T-helper 17 cell (primary cell): Measurements from ENCODE around the gene SHISA8. TPM values are rescaled to one million over a fixed set of nuclear protein-coding genes. Genes with fewer than 3 reads are reported as not detected.
"Not testable (repeated sequence)": the region's sequence is repeated elsewhere in the genome, so short reads cannot be mapped to it uniquely, and the experiment has no call there.

Experiments
- ATAC-seq: fragments of 150-1000 bp; cut with Tn5 transposase; 2 replicates; pipeline ENCODE4 v1.10.0; 2021; ENCODE audit warnings: mild to moderate bottlenecking, moderate library complexity
- DNase-seq, 3 donors: peaks; one replicate each; pipeline versions ENCODE4 v3.0.0 to v3.0.0-alpha.2; 2020 to 2021
- H3K9me3 ChIP-seq: one replicate; pipeline ENCODE4 v1.7.0; 2013; ENCODE audit warnings: low read length, mild to moderate bottlenecking; ENCODE audit not compliant: control insufficient read depth, poor library complexity, severe bottlenecking
- H3K27ac Mint-ChIP-seq: one replicate; pipeline ENCODE4 v1.8.0; 2022; ENCODE audit warnings: mild to moderate bottlenecking, moderate library complexity, mixed read lengths
- H3K27me3 Mint-ChIP-seq: one replicate; pipeline ENCODE4 v1.8.0; 2022; ENCODE audit warnings: mixed read lengths
- H3K36me3 Mint-ChIP-seq: one replicate; pipeline ENCODE4 v1.8.0; 2022; ENCODE audit warnings: low read depth, mixed read lengths
- H3K4me1 Mint-ChIP-seq: one replicate; pipeline ENCODE4 v1.8.0; 2022; ENCODE audit warnings: mild to moderate bottlenecking, mixed read lengths
- H3K4me3 Mint-ChIP-seq: one replicate; pipeline ENCODE4 v1.8.0; 2022; ENCODE audit warnings: mild to moderate bottlenecking, moderate library complexity, mixed read lengths
- total RNA-seq, 4 donors: library from RNA in 2 of 4; stranded (reverse) in 2 of 4; gene quantifications; one replicate each; pipeline ENCODE4 v1.2.3 and lab custom pipeline; 2022 to 2026

Gene SHISA8
- total RNA-seq (1 to 10 TPM in 1 of 2 donors, not detected in 1; 1.6 TPM), total RNA-seq (lab: John Stamatoyannopoulos, UW) (0.15 to 0.23 reads per million in 2 donors)

- peak within 1 kb of the TSS; percentile 75 for H3K4me3 Mint-ChIP-seq
- DNase-seq, result peak; percentile 43 to 58 (median 52)
- H3K9me3 ChIP-seq, result no peaks in the 10 kb centered on the region
- no peaks in the 10 kb centered on the region for H3K36me3 Mint-ChIP-seq
- H3K27ac Mint-ChIP-seq, result peak within 1 kb of the TSS; percentile 70
- ATAC-seq, result peak; percentile 64
- peaks cover 16% of the 10 kb centered on the region for H3K4me1 Mint-ChIP-seq
- H3K27me3 Mint-ChIP-seq, result peaks cover 23% of the 10 kb centered on the region
These were observed at the start of gene SHISA8 for GRCh38 chr22:41915035-41915785. Gene SHISA8, minus strand, starts transcription at chr22:41915074. Its CDS starts 407 bp downstream, at chr22:41914667.

- ATAC-seq, result no peak
- Mint-ChIP-seq H3K36me3 (no peaks in the 10 kb centered on the region), H3K27ac (no peak overlapping the region)
These were observed 49.2 kb upstream of the SHISA8 start for GRCh38 chr22:41964112-41964491.

GRCh38 chr22:41963453-41964111, 48.7 kb upstream of the SHISA8 start:
- Mint-ChIP-seq H3K36me3 (no peaks in the 10 kb centered on the region), H3K4me3 (no peak overlapping the region), H3K27ac (no peak overlapping the region), H3K4me1 (peaks cover 3% of the 10 kb centered on the region), H3K27me3 (peaks cover 10% of the 10 kb centered on the region)
- ATAC-seq (no peak), DNase-seq (no peak)
- no peaks in the 10 kb centered on the region for H3K9me3 ChIP-seq

More at GRCh38 chr22:41964112-41964491, 49.2 kb upstream of the SHISA8 start:
- no peak overlapping the region for H3K4me3 Mint-ChIP-seq
- H3K9me3 ChIP-seq, result no peaks in the 10 kb centered on the region
- no peak for DNase-seq
- H3K27me3 Mint-ChIP-seq, result peaks cover 14% of the 10 kb centered on the region
- peaks cover 3% of the 10 kb centered on the region for H3K4me1 Mint-ChIP-seq

GRCh38 chr22:41957941-41958556, 43.2 kb upstream of the SHISA8 start:
- H3K4me3 Mint-ChIP-seq, result no peak overlapping the region
- H3K36me3 Mint-ChIP-seq, result no peaks in the 10 kb centered on the region
- no peak overlapping the region for H3K27ac Mint-ChIP-seq
- no peaks in the 10 kb centered on the region for H3K9me3 ChIP-seq
- peaks cover 3% of the 10 kb centered on the region for H3K4me1 Mint-ChIP-seq
- DNase-seq (no peak), ATAC-seq (peak; percentile 57)
- H3K27me3 Mint-ChIP-seq, result no peaks in the 10 kb centered on the region

- Mint-ChIP-seq H3K27me3 (no peaks in the 10 kb centered on the region), H3K4me3 (no peak overlapping the region), H3K4me1 (peaks cover 6% of the 10 kb centered on the region), H3K27ac (no peak overlapping the region), H3K36me3 (no peaks in the 10 kb centered on the region)
- H3K9me3 ChIP-seq, result no peaks in the 10 kb centered on the region
- no peak for DNase-seq
- ATAC-seq, result no peak
These were observed 37.8 kb upstream of the SHISA8 start for GRCh38 chr22:41952713-41953112.

GRCh38 chr22:41951898-41952474, 37.1 kb upstream of the SHISA8 start, which contains the start of gene SMIM45:
Gene SMIM45, plus strand, starts transcription at chr22:41952150.
- Mint-ChIP-seq H3K27ac (no peak within 1 kb of the TSS), H3K36me3 (no peaks in the 10 kb centered on the region), H3K4me3 (no peak within 1 kb of the TSS)

GRCh38 chr22:41949297-41949965, 34.6 kb upstream of the SHISA8 start:
- Mint-ChIP-seq H3K36me3 (no peaks in the 10 kb centered on the region), H3K4me1 (peaks cover 12% of the 10 kb centered on the region), H3K27ac (no peak overlapping the region), H3K27me3 (no peaks in the 10 kb centered on the region), H3K4me3 (no peak overlapping the region)
- ATAC-seq, result no peak
- no peaks in the 10 kb centered on the region for H3K9me3 ChIP-seq
- DNase-seq, result no peak

More at GRCh38 chr22:41951898-41952474, 37.1 kb upstream of the SHISA8 start, which contains the start of gene SMIM45:
- Mint-ChIP-seq H3K27me3 (no peaks in the 10 kb centered on the region), H3K4me1 (peaks cover 5% of the 10 kb centered on the region)
- H3K9me3 ChIP-seq, result no peaks in the 10 kb centered on the region
- no peak for ATAC-seq
- no peak for DNase-seq

GRCh38 chr22:41948928-41949296, 34.0 kb upstream of the SHISA8 start:
- not testable (repeated sequence) for H3K4me3 Mint-ChIP-seq, H3K9me3 ChIP-seq, ATAC-seq, DNase-seq, H3K36me3 Mint-ChIP-seq, H3K27me3 Mint-ChIP-seq
- Mint-ChIP-seq H3K27ac (peak overlapping the region; percentile 56), H3K4me1 (peaks cover 12% of the 10 kb centered on the region)

GRCh38 chr22:41948142-41948541, 33.3 kb upstream of the SHISA8 start:
- ATAC-seq, result no peak
- H3K4me3 Mint-ChIP-seq, result peak overlapping the region; percentile 12

GRCh38 chr22:41947424-41948080, 32.7 kb upstream of the SHISA8 start:
- no peaks in the 10 kb centered on the region for H3K9me3 ChIP-seq
- H3K27ac Mint-ChIP-seq, result peak overlapping the region; percentile 32
- H3K36me3 Mint-ChIP-seq, result no peaks in the 10 kb centered on the region
- ATAC-seq, result no peak
- DNase-seq, result no peak
- H3K27me3 Mint-ChIP-seq, result no peaks in the 10 kb centered on the region
- H3K4me1 Mint-ChIP-seq, result peaks cover 14% of the 10 kb centered on the region
- H3K4me3 Mint-ChIP-seq, result peak overlapping the region; percentile 91

More at GRCh38 chr22:41948142-41948541, 33.3 kb upstream of the SHISA8 start:
- Mint-ChIP-seq H3K36me3 (no peaks in the 10 kb centered on the region), H3K27ac (no peak overlapping the region), H3K4me1 (peaks cover 14% of the 10 kb centered on the region), H3K27me3 (no peaks in the 10 kb centered on the region)
- H3K9me3 ChIP-seq, result no peaks in the 10 kb centered on the region
- no peak for DNase-seq

GRCh38 chr22:41946629-41947423, 32.0 kb upstream of the SHISA8 start, which contains the start of gene CENPM:
Gene CENPM, minus strand, starts transcription at chr22:41947152. Its CDS starts 76 bp downstream, at chr22:41947076.
- DNase-seq (peak; percentile 75 to 79 (median 78)), ATAC-seq (peak; percentile 96)
- H3K36me3 Mint-ChIP-seq, result no peaks in the 10 kb centered on the region
- H3K4me3 Mint-ChIP-seq, result peak within 1 kb of the TSS; percentile 91
- H3K4me1 Mint-ChIP-seq, result peaks cover 14% of the 10 kb centered on the region
- peak within 1 kb of the TSS; percentile 78 for H3K27ac Mint-ChIP-seq
- no peaks in the 10 kb centered on the region for H3K27me3 Mint-ChIP-seq
- H3K9me3 ChIP-seq, result no peaks in the 10 kb centered on the region
